ENCODE data around the gene STUB1. TPM values are rescaled to one million over a fixed set of nuclear protein-coding genes. Genes with fewer than 3 reads are reported as not detected.
A peak's percentile ranks its signal among the peaks of the same experiment; 100 is the strongest.
"Not testable (repeated sequence)": the region's sequence is repeated elsewhere in the genome, so short reads cannot be mapped to it uniquely, and the experiment has no call there.

STUB1 gene
- total RNA-seq, 1 experiment from 2014 or later, result 102 TPM

DNA sequence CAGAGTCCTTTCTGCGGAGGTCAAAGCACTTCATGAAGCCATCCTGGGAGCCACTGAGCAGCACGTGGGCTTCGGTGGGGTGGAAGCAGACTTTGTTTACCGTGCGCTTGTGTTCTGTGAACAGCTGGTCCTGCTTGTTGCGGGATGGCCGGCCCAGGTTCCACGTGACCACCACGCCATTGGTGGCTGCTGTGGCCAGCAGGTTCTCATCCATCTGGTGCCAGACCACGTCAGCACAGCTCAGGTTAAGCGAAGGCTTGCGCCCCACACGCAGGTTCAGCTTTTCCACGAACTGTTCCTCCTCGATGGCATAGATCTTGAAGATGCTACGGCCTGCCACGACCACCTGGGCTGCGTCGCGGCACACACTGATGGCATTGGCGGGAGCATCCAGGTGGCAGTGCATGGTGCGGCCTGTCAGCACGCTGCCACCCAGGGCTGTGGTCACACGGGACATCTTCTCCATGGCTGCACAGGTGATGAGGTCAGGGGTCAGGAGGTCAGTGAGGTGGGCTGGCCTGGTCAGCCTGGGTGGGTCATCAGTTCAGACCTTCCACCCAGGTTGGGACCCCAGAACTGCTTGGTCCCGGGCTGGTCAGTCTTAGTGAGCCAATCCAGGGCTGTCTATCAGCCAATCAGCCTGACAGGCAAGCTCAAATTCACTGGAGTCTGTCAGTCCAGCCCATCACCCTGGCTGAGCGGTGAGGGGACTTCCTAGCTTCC is 9.1 kb downstream of the STUB1 start:
- Histone ChIP-seq H2BK120ac (ENCODE audit: low read depth, low read length, poor library complexity, severe bottlenecking) (no peak overlapping the region), H2AFZ (ENCODE audit: low read length) (no peak overlapping the region), H3K9me3 (ENCODE audit: control insufficient read depth, low read depth, low read length) (no peaks in the 10 kb centered on the region), H2BK15ac (ENCODE audit: low read depth, low read length) (no peak overlapping the region), H3K27me3 (ENCODE audit: insufficient read depth, low read length) (peaks cover 11% of the 10 kb centered on the region; the same call in 1 of the 2 replicates), H3K4me1 (ENCODE audit: insufficient read depth, low read length) (no peaks in the 10 kb centered on the region), H2BK5ac (ENCODE audit: insufficient read length, low read length) (no peak overlapping the region), H3K79me1 (ENCODE audit: insufficient read depth, low read depth, low read length, poor library complexity, severe bottlenecking) (no peaks in the 10 kb centered on the region), H3K14ac (ENCODE audit: insufficient read depth, low read length) (no peak overlapping the region), H4K5ac (ENCODE audit: insufficient read length, low read depth, low read length) (no peak overlapping the region), H3K23ac (ENCODE audit: insufficient read length, low read depth, low read length) (no peak overlapping the region), H3K9ac (ENCODE audit: extremely low read depth, insufficient read length, low read length) (peak overlapping the region; percentile 57), H3K23me2 (ENCODE audit: insufficient read length, low read depth, low read length, poor library complexity, severe bottlenecking) (peaks cover 17% of the 10 kb centered on the region), H3K79me2 (ENCODE audit: insufficient read depth, low read length) (no peaks in the 10 kb centered on the region), H2AK5ac (ENCODE audit: insufficient read length, low read length) (no peak overlapping the region), H3T11ph (ENCODE audit: low read length) (no peak overlapping the region), H4K20me1 (ENCODE audit: control insufficient read depth, insufficient read depth, insufficient read length) (no peaks in the 10 kb centered on the region), H3K27ac (ENCODE audit: insufficient read length, low read depth, low read length) (no peak overlapping the region), H3K4me2 (ENCODE audit: insufficient read depth, insufficient read length, low read length) (peak overlapping the region; percentile 69), H3K4ac (ENCODE audit: low read depth, low read length) (no peak overlapping the region), H2BK20ac (ENCODE audit: low read depth, low read length, poor library complexity, severe bottlenecking) (no peak overlapping the region), H2BK12ac (ENCODE audit: insufficient read length, low read depth, low read length) (no peak overlapping the region), H4K91ac (ENCODE audit: insufficient read length, low read depth, low read length) (no peak overlapping the region), H3K18ac (ENCODE audit: insufficient read length, low read depth, low read length) (no peak overlapping the region), H3K56ac (ENCODE audit: insufficient read length, low read depth, low read length) (no peak overlapping the region), H4K8ac (replicated peaks; ENCODE audit: insufficient read length, low read depth, low read length) (no peak overlapping the region)
- no CpG with 5 or more reads among the region's 26 CpGs for WGBS (ENCODE audit: extremely low coverage, insufficient read length, low lambda C conversion rate)
- TF ChIP-seq, protein P1, sequence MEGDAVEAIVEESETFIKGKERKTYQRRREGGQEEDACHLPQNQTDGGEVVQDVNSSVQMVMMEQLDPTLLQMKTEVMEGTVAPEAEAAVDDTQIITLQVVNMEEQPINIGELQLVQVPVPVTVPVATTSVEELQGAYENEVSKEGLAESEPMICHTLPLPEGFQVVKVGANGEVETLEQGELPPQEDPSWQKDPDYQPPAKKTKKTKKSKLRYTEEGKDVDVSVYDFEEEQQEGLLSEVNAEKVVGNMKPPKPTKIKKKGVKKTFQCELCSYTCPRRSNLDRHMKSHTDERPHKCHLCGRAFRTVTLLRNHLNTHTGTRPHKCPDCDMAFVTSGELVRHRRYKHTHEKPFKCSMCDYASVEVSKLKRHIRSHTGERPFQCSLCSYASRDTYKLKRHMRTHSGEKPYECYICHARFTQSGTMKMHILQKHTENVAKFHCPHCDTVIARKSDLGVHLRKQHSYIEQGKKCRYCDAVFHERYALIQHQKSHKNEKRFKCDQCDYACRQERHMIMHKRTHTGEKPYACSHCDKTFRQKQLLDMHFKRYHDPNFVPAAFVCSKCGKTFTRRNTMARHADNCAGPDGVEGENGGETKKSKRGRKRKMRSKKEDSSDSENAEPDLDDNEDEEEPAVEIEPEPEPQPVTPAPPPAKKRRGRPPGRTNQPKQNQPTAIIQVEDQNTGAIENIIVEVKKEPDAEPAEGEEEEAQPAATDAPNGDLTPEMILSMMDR (conservative IDR thresholded peaks at IDR 0.05), result no peak
- DNase-seq, result no peak
- Mint-ChIP-seq H3K9me3 (no peaks in the 10 kb centered on the region; a peak in 1 of 5 replicates), H3K4me1 (peaks cover 0 to 7% of the 10 kb centered on the region in 2 experiments; a peak in 3 of 4 replicates), H3K27ac (peak overlapping the region in 1 of 3 experiments; percentile 62; a peak in 1 of 7 replicates), H3K4me3 (peak overlapping the region; percentile 85 to 90), H3K27me3 (ENCODE audit: low read depth) (peaks cover 35% of the 10 kb centered on the region), H3K36me3 (ENCODE audit: insufficient read depth in 1 of 3, low read depth in 3 of 3) (peaks cover 2 to 23% (median 20%) of the 10 kb centered on the region in 3 experiments; a peak in 5 of 7 replicates)

DNA sequence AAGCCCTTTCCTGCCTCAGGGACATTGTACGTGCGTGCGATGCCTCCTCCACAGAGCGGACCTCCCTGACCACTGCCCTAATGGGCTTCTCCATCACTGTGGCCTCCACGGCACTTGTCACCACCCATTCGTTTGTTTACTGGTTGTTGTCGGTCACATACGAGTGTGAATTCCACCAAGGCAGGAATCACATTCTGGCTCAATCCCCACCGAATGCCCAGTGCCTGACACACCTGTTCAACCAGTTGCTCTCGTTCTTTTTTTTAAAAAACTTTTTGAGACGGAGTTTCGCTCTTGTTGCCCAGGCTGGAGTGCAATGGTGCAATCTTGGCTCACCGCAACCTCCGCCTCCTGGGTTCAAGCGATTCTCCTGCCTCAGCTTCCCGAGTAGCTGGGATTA is 11.0 kb downstream of the STUB1 start:
- not testable (repeated sequence) for H3K14ac ChIP-seq (ENCODE audit: insufficient read depth, low read length); H3K9ac ChIP-seq (ENCODE audit: extremely low read depth, insufficient read length, low read length); H3K4me2 ChIP-seq (ENCODE audit: insufficient read depth, insufficient read length, low read length); H3K4me1 ChIP-seq (ENCODE audit: insufficient read depth, low read length); H2BK20ac ChIP-seq (ENCODE audit: low read depth, low read length, poor library complexity, severe bottlenecking); H3K9me3 ChIP-seq (ENCODE audit: control insufficient read depth, low read depth, low read length); H2BK120ac ChIP-seq (ENCODE audit: low read depth, low read length, poor library complexity, severe bottlenecking); H3K4ac ChIP-seq (ENCODE audit: low read depth, low read length); H3K79me2 ChIP-seq (ENCODE audit: insufficient read depth, low read length); H4K8ac ChIP-seq (replicated peaks; ENCODE audit: insufficient read length, low read depth, low read length); H3K23ac ChIP-seq (ENCODE audit: insufficient read length, low read depth, low read length); DNase-seq; H2BK15ac ChIP-seq (ENCODE audit: low read depth, low read length); H3T11ph ChIP-seq (ENCODE audit: low read length); H3K27ac Mint-ChIP-seq; H2AFZ ChIP-seq (ENCODE audit: low read length); H3K9me3 Mint-ChIP-seq; H2AK5ac ChIP-seq (ENCODE audit: insufficient read length, low read length); H2BK5ac ChIP-seq (ENCODE audit: insufficient read length, low read length); H4K91ac ChIP-seq (ENCODE audit: insufficient read length, low read depth, low read length); H3K79me1 ChIP-seq (ENCODE audit: insufficient read depth, low read depth, low read length, poor library complexity, severe bottlenecking); H4K5ac ChIP-seq (ENCODE audit: insufficient read length, low read depth, low read length); H3K18ac ChIP-seq (ENCODE audit: insufficient read length, low read depth, low read length); H3K56ac ChIP-seq (ENCODE audit: insufficient read length, low read depth, low read length); H4K20me1 ChIP-seq (ENCODE audit: control insufficient read depth, insufficient read depth, insufficient read length); H2BK12ac ChIP-seq (ENCODE audit: insufficient read length, low read depth, low read length); H3K27ac ChIP-seq (ENCODE audit: insufficient read length, low read depth, low read length)
- no CpG with 5 or more reads among the region's 16 CpGs for WGBS (ENCODE audit: extremely low coverage, insufficient read length, low lambda C conversion rate)
- Mint-ChIP-seq H3K27me3 (ENCODE audit: low read depth) (peaks cover 52% of the 10 kb centered on the region), H3K4me3 (peak overlapping the region; percentile 85 to 90), H3K4me1 (peaks cover 0 to 14% of the 10 kb centered on the region in 2 experiments; a peak in 3 of 4 replicates), H3K36me3 (ENCODE audit: insufficient read depth in 1 of 3, low read depth in 3 of 3) (peaks cover 2 to 13% (median 11%) of the 10 kb centered on the region in 3 experiments; a peak in 5 of 7 replicates)
- Histone ChIP-seq H3K27me3 (ENCODE audit: insufficient read depth, low read length) (peaks cover 11% of the 10 kb centered on the region; the same call in 1 of the 2 replicates), H3K23me2 (ENCODE audit: insufficient read length, low read depth, low read length, poor library complexity, severe bottlenecking) (peaks cover 27% of the 10 kb centered on the region)

Data from H9 (cell line).